Measurements from ENCODE around the gene ARL9. TPM values are rescaled to one million over a fixed set of nuclear protein-coding genes. Genes with fewer than 3 reads are reported as not detected.

Gene ARL9
- total RNA-seq, 1 donor from 2014 or later: 0.17 TPM

GRCh38 chr4:56550642-56551041 lies 45.1 kb downstream of the ARL9 start:
- no peak overlapping the region for H3K4me3 ChIP-seq (ENCODE audit: low read depth, low read length)
- no peak for DNase-seq (ENCODE audit: low read depth)
- no peak for TF ChIP-seq CTCF (conservative IDR thresholded peaks at IDR 0.05; ENCODE audit: low read depth, low read length)

- no peak for DNase-seq (ENCODE audit: low read depth)
- no peak overlapping the region for H3K4me3 ChIP-seq (ENCODE audit: low read depth, low read length)
- TF ChIP-seq CTCF (conservative IDR thresholded peaks at IDR 0.05; ENCODE audit: low read depth, low read length): no peak
These were observed 45.9 kb downstream of the ARL9 start for GRCh38 chr4:56551516-56551915.

GRCh38 chr4:56552273-56552672 lies 46.7 kb downstream of the ARL9 start:
- no peak for DNase-seq (ENCODE audit: low read depth)
- TF ChIP-seq CTCF (conservative IDR thresholded peaks at IDR 0.05; ENCODE audit: low read depth, low read length): no peak
- no peak overlapping the region for H3K4me3 ChIP-seq (ENCODE audit: low read depth, low read length)

GRCh38 chr4:56570041-56570440 lies 64.5 kb downstream of the ARL9 start:
- DNase-seq (ENCODE audit: low read depth): no peak
- no peak for TF ChIP-seq CTCF (conservative IDR thresholded peaks at IDR 0.05; ENCODE audit: low read depth, low read length)
- no peak overlapping the region for H3K4me3 ChIP-seq (ENCODE audit: low read depth, low read length)

Other genes starting within 250 kb of the ARL9 start
- 5.7 and 11.0 TPM in 2 replicates for gene AASDH, start 118.3 kb upstream of the ARL9 start, total RNA-seq
- gene PPAT, start 70.2 kb upstream of the ARL9 start, total RNA-seq: 19.4 and 29.9 TPM in 2 replicates
- 106 and 159 TPM in 2 replicates for gene PAICS, start 69.5 kb upstream of the ARL9 start, total RNA-seq
- 66.5 and 92.2 TPM in 2 replicates for gene SRP72, start 38.2 kb upstream of the ARL9 start, total RNA-seq
- gene HOPX, start 175.5 kb downstream of the ARL9 start, total RNA-seq: 1.6 TPM in 1 of 2 replicates, not detected in the other

Measured in epithelial cell of proximal tubule (primary cell).